Caco-2 (cell line): ENCODE measurements around the gene CTH. TPM values are rescaled to one million over a fixed set of nuclear protein-coding genes. Genes with fewer than 3 reads are reported as not detected.

Experiments used
- BruUV-seq: library from RNA; stranded (reverse); fragments of 400-500 nt; replicated peaks from 2 replicates; lab custom pipeline; 2021; lab: Mats Ljungman, UMichigan
- CTCF ChIA-PET: fragments of 300-600 bp; sonication (Branson Sonifier 250); formaldehyde crosslinking; loops from one replicate; lab custom pipeline; 2022; ENCODE audit warnings: antibody characterized with exemption; lab: Charles Lee
- POLR2A ChIA-PET: fragments of 300-600 bp; sonication (Branson Sonifier 250); formaldehyde crosslinking; loops from one replicate; lab custom pipeline; 2022; ENCODE audit warnings: antibody characterized with exemption; lab: Charles Lee
- DNase-seq, 2 experiments: peaks; one replicate each; pipeline versions ENCODE4 v3.0.0 to v3.0.0-alpha.2; 2020 to 2022
- H3K27me3 ChIP-seq: replicated peaks from 2 replicates; pipeline ENCODE4 v1.6.0; 2011; ENCODE audit warnings: low read length; ENCODE audit not compliant: control insufficient read depth, insufficient read depth
- H3K36me3 ChIP-seq: 2 replicates; pipeline ENCODE4 v1.5.1; 2011; ENCODE audit warnings: low read length; ENCODE audit not compliant: control insufficient read depth, insufficient read depth
- H3K4me1 ChIP-seq: fragments of 250-450 bp; sonication (Bioruptor Pico); 2 replicates; pipeline ENCODE4 v1.5.1; 2020; ENCODE audit warnings: mild to moderate bottlenecking
- H3K4me3 ChIP-seq: 2 replicates; pipeline ENCODE4 v1.5.1; 2011; ENCODE audit warnings: low read depth, mild to moderate bottlenecking, control low read depth, low read length
- H3K9me3 ChIP-seq: fragments of 250-450 bp; sonication (Bioruptor Pico); 2 replicates; pipeline ENCODE4 v1.5.1; 2020; ENCODE audit warnings: mild to moderate bottlenecking, moderate library complexity
- H3K27ac Mint-ChIP-seq: one replicate; pipeline ENCODE4 v1.8.0; 2022; ENCODE audit warnings: mixed read lengths; ENCODE audit not compliant: unreplicated experiment
- H3K27me3 Mint-ChIP-seq: one replicate; pipeline ENCODE4 v1.8.0; 2022; ENCODE audit warnings: mixed read lengths; ENCODE audit not compliant: insufficient read depth, unreplicated experiment
- H3K36me3 Mint-ChIP-seq: one replicate; pipeline ENCODE4 v1.8.0; 2022; ENCODE audit warnings: mild to moderate bottlenecking, mixed read lengths; ENCODE audit not compliant: insufficient read depth, unreplicated experiment
- H3K4me1 Mint-ChIP-seq: one replicate; pipeline ENCODE4 v1.8.0; 2022; ENCODE audit warnings: low read depth, mixed read lengths; ENCODE audit not compliant: unreplicated experiment
- H3K4me3 Mint-ChIP-seq: one replicate; pipeline ENCODE4 v1.8.0; 2022; ENCODE audit warnings: mild to moderate bottlenecking, moderate library complexity, mixed read lengths; ENCODE audit not compliant: unreplicated experiment
- H3K9me3 Mint-ChIP-seq: one replicate; pipeline ENCODE4 v1.8.0; 2022; ENCODE audit warnings: mixed read lengths; ENCODE audit not compliant: unreplicated experiment
- intact Hi-C: fragments of 100-400 bp; cut with micrococcal nuclease; formaldehyde crosslinking; loops from one replicate; pipeline ENCODE4 v1.10.0; 2022; ENCODE audit not compliant: unreplicated experiment
- total RNA-seq: library from RNA; stranded (reverse); gene quantifications from 2 replicates; pipeline ENCODE4 v1.2.3, GENCODE V29; 2022
- TF ChIP-seq, protein P1 (sequence below), 2 experiments: fragments of 200-600 bp in 1 of 2; IDR thresholded peaks; 1 replicate in 1 of 2; 2 replicates in 1 of 2; pipeline versions ENCODE4 v1.5.1 to v1.8.0; 2011 to 2022; ENCODE audit warnings: antibody characterized with exemption in 1 of 2, control low read depth in 1 of 2, inconsistent platforms in 1 of 2, low read depth in 1 of 2, low read length in 1 of 2, mild to moderate bottlenecking in 1 of 2, moderate library complexity in 1 of 2; ENCODE audit not compliant: insufficient read depth in 1 of 2, severe bottlenecking in 1 of 2, unreplicated experiment in 1 of 2

Gene CTH
- total RNA-seq, 1 experiment from 2014 or later = 14.0 TPM

GRCh38 chr1:70392626-70393025 is 18.4 kb upstream of the CTH start:
- POLR2A ChIA-PET = no interaction called here
- CTCF ChIA-PET = no interaction called here

DNA sequence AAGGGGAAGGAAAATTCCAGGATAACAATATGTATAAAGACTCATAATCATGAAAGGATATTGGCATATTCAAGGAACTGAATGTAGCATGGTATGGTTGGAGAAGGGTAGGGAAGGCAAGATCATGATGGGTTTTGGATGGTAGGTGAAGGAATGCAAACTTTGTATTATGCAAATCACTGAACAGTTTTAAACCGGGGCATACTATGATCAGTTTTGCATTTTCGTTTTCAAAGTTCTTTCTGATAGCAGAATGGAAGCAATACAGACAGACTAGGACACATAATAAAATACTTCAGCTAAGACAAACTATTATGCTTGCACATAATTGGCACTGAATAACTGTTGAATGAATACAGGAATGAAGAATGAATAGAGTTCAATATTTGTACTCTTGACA is 14.5 kb upstream of the CTH start:
- Mint-ChIP-seq H3K27me3 (peaks cover 6% of the 10 kb centered on the region), H3K4me3 (no peak overlapping the region), H3K9me3 (no peaks in the 10 kb centered on the region), H3K27ac (no peak overlapping the region), H3K36me3 (no peaks in the 10 kb centered on the region), H3K4me1 (no peaks in the 10 kb centered on the region)
- TF ChIP-seq, protein P1, sequence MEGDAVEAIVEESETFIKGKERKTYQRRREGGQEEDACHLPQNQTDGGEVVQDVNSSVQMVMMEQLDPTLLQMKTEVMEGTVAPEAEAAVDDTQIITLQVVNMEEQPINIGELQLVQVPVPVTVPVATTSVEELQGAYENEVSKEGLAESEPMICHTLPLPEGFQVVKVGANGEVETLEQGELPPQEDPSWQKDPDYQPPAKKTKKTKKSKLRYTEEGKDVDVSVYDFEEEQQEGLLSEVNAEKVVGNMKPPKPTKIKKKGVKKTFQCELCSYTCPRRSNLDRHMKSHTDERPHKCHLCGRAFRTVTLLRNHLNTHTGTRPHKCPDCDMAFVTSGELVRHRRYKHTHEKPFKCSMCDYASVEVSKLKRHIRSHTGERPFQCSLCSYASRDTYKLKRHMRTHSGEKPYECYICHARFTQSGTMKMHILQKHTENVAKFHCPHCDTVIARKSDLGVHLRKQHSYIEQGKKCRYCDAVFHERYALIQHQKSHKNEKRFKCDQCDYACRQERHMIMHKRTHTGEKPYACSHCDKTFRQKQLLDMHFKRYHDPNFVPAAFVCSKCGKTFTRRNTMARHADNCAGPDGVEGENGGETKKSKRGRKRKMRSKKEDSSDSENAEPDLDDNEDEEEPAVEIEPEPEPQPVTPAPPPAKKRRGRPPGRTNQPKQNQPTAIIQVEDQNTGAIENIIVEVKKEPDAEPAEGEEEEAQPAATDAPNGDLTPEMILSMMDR (IDR thresholded peaks at IDR 0.05; ENCODE audit: insufficient read depth in 1 of 2, low read depth in 1 of 2, low read length in 1 of 2, severe bottlenecking in 1 of 2, unreplicated experiment in 1 of 2) = no peak
- no peaks in the 10 kb centered on the region for H3K9me3 ChIP-seq
- no TSS peak for BruUV-seq
- H3K4me1 ChIP-seq = no peaks in the 10 kb centered on the region
- no peaks in the 10 kb centered on the region for H3K27me3 ChIP-seq
- ChIA-PET CTCF (no interaction called here), POLR2A (no interaction called here)
- DNase-seq = no peak
- H3K36me3 ChIP-seq = no peaks in the 10 kb centered on the region
- no peak overlapping the region for H3K4me3 ChIP-seq
- intact Hi-C loops = no loop called here

More at GRCh38 chr1:70392626-70393025, 18.4 kb upstream of the CTH start:
- Histone ChIP-seq H3K36me3 (no peaks in the 10 kb centered on the region), H3K4me1 (no peaks in the 10 kb centered on the region), H3K9me3 (no peaks in the 10 kb centered on the region), H3K4me3 (no peak overlapping the region), H3K27me3 (no peaks in the 10 kb centered on the region)
- H3K4me3 Mint-ChIP-seq = no peak overlapping the region
- no peak overlapping the region for H3K27ac Mint-ChIP-seq
- H3K9me3 Mint-ChIP-seq = no peaks in the 10 kb centered on the region
- TF ChIP-seq, protein P1 (IDR thresholded peaks at IDR 0.05; ENCODE audit: insufficient read depth in 1 of 2, low read depth in 1 of 2, low read length in 1 of 2, severe bottlenecking in 1 of 2, unreplicated experiment in 1 of 2) = no peak
- no peak for DNase-seq
- H3K4me1 Mint-ChIP-seq = no peaks in the 10 kb centered on the region
- peaks cover 5% of the 10 kb centered on the region for H3K27me3 Mint-ChIP-seq
- BruUV-seq = no TSS peak
- no peaks in the 10 kb centered on the region for H3K36me3 Mint-ChIP-seq
- intact Hi-C loops = no loop called here

GRCh38 chr1:70397013-70397412 is 14.1 kb upstream of the CTH start:
- no peaks in the 10 kb centered on the region for H3K4me1 ChIP-seq
- no peak overlapping the region for H3K4me3 ChIP-seq
- intact Hi-C loops = no loop called here
- H3K4me3 Mint-ChIP-seq = no peak overlapping the region
- H3K36me3 Mint-ChIP-seq = no peaks in the 10 kb centered on the region
- no peaks in the 10 kb centered on the region for H3K9me3 Mint-ChIP-seq
- no peak for DNase-seq
- no peaks in the 10 kb centered on the region for H3K9me3 ChIP-seq
- ChIA-PET CTCF (no interaction called here), POLR2A (no interaction called here)
- no TSS peak for BruUV-seq
- no peaks in the 10 kb centered on the region for H3K36me3 ChIP-seq
- no peaks in the 10 kb centered on the region for H3K27me3 ChIP-seq
- peaks cover 6% of the 10 kb centered on the region for H3K27me3 Mint-ChIP-seq
- TF ChIP-seq, protein P1 (IDR thresholded peaks at IDR 0.05; ENCODE audit: insufficient read depth in 1 of 2, low read depth in 1 of 2, low read length in 1 of 2, severe bottlenecking in 1 of 2, unreplicated experiment in 1 of 2) = no peak
- H3K4me1 Mint-ChIP-seq = no peaks in the 10 kb centered on the region
- H3K27ac Mint-ChIP-seq = no peak overlapping the region
